Smooth muscle cell (in vitro differentiated cells): ENCODE data around the gene BNC1. TPM values are rescaled to one million over a fixed set of nuclear protein-coding genes. Genes with fewer than 3 reads are reported as not detected.
A peak's percentile ranks its signal among the peaks of the same experiment; 100 is the strongest.

Experiments used
- DNase-seq: peaks from one replicate; lab custom pipeline; 2025; ENCODE audit not compliant: unreplicated experiment; lab: John Stamatoyannopoulos, UW
- H2AFZ ChIP-seq: fragments of 200-600 bp; sonication (generic); 2 replicates; pipeline ENCODE4 v1.6.0; 2016; ENCODE audit warnings: antibody characterized with exemption, low read depth, mild to moderate bottlenecking
- H3F3A ChIP-seq: fragments of 200-600 bp; sonication (generic); 2 replicates; pipeline ENCODE4 v1.6.0; 2017; ENCODE audit warnings: antibody characterized with exemption, low read depth
- H3K27ac ChIP-seq: fragments of 200-600 bp; sonication (generic); 2 replicates; pipeline ENCODE4 v1.5.1; 2016; ENCODE audit warnings: low read depth, mild to moderate bottlenecking
- H3K27me3 ChIP-seq: fragments of 200-600 bp; sonication (generic); 2 replicates; pipeline ENCODE4 v1.6.1; 2016; ENCODE audit warnings: low read depth, mild to moderate bottlenecking
- H3K36me3 ChIP-seq: fragments of 200-600 bp; sonication (generic); 2 replicates; pipeline ENCODE4 v1.5.1; 2016; ENCODE audit warnings: low read depth
- H3K4me1 ChIP-seq: fragments of 200-600 bp; sonication (generic); 2 replicates; pipeline ENCODE4 v1.5.1; 2016; ENCODE audit warnings: low read depth
- H3K4me2 ChIP-seq: fragments of 200-600 bp; sonication (generic); 2 replicates; pipeline ENCODE4 v1.6.0; 2016; ENCODE audit warnings: mild to moderate bottlenecking
- H3K4me3 ChIP-seq: fragments of 200-600 bp; sonication (generic); 2 replicates; pipeline ENCODE4 v1.5.1; 2016; ENCODE audit warnings: mild to moderate bottlenecking
- H3K79me2 ChIP-seq: fragments of 200-600 bp; sonication (generic); 2 replicates; pipeline ENCODE4 v1.6.0; 2016; ENCODE audit warnings: low read depth, mild to moderate bottlenecking
- H3K9ac ChIP-seq: fragments of 200-600 bp; sonication (generic); 2 replicates; pipeline ENCODE4 v1.6.0; 2016; ENCODE audit warnings: low read depth
- H3K9me3 ChIP-seq: fragments of 200-600 bp; sonication (generic); replicated peaks from 2 replicates; pipeline ENCODE4 v1.5.1; 2016; ENCODE audit warnings: low read depth
- H4K20me1 ChIP-seq: fragments of 200-600 bp; sonication (generic); 2 replicates; pipeline ENCODE4 v1.6.0; 2016; ENCODE audit warnings: low read depth
- CTCF ChIP-seq: fragments of 200-600 bp; sonication (generic); IDR thresholded peaks from 2 replicates; pipeline ENCODE4 v1.5.1; 2017; ENCODE audit warnings: borderline replicate concordance, mild to moderate bottlenecking, antibody characterized with exemption; ENCODE audit not compliant: insufficient read depth, poor library complexity, severe bottlenecking
- WGBS: methylation state at CpG from one replicate; pipeline ENCODE4 v1.1.7; 2016; ENCODE audit warnings: low lambda C conversion rate; 5-methylcytosine and 5-hydroxymethylcytosine counted together
- polyA plus RNA-seq: library from polyadenylated mRNA; unstranded; fragments of >200 nt; fragmentation: Nextera tagmentation; extraction: Ambion mirVana; gene quantifications from 2 replicates; pipeline ENCODE4 v1.2.1, GENCODE V29; 2016
- total RNA-seq: library from RNA; depleted of rRNA; stranded (reverse); fragments of >200 nt; gene quantifications from 2 replicates; pipeline ENCODE4 v1.2.3, GENCODE V29; 2014

The BNC1 gene
- total and polyA plus RNA-seq, 2 experiments from 2014 or later = 0.42 to 4.3 TPM

GRCh38 chr15:83293201-83293600 is 8.7 kb upstream of the BNC1 start:
- no peak overlapping the region for H3K4me3 ChIP-seq
- peaks cover 4% of the 10 kb centered on the region for H3F3A ChIP-seq
- peaks cover 2% of the 10 kb centered on the region for H3K4me1 ChIP-seq
- H3K4me2 ChIP-seq = no peak overlapping the region
- H3K36me3 ChIP-seq = no peaks in the 10 kb centered on the region
- H3K79me2 ChIP-seq = no peaks in the 10 kb centered on the region
- no peak overlapping the region for H3K27ac ChIP-seq
- WGBS = 77% methylated on average over 1 of the region's 1 CpG
- DNase-seq = no peak
- no peak overlapping the region for H3K9ac ChIP-seq
- H3K9me3 ChIP-seq = no peaks in the 10 kb centered on the region
- no peak overlapping the region for H2AFZ ChIP-seq
- no peaks in the 10 kb centered on the region for H3K27me3 ChIP-seq
- no peak for TF ChIP-seq CTCF
- no peaks in the 10 kb centered on the region for H4K20me1 ChIP-seq

GRCh38 chr15:83292317-83292716 is 7.9 kb upstream of the BNC1 start:
- H3K4me1 ChIP-seq = peaks cover 10% of the 10 kb centered on the region
- peaks cover 6% of the 10 kb centered on the region for H3F3A ChIP-seq
- H3K27me3 ChIP-seq = no peaks in the 10 kb centered on the region
- no peak overlapping the region for H2AFZ ChIP-seq
- H3K36me3 ChIP-seq = no peaks in the 10 kb centered on the region
- no peaks in the 10 kb centered on the region for H3K79me2 ChIP-seq
- DNase-seq = no peak
- H3K9me3 ChIP-seq = no peaks in the 10 kb centered on the region
- no peaks in the 10 kb centered on the region for H4K20me1 ChIP-seq
- no peak overlapping the region for H3K9ac ChIP-seq
- 37% methylated on average over 5 of the region's 5 CpGs for WGBS
- no peak for TF ChIP-seq CTCF
- peak overlapping the region; percentile 1 for H3K4me2 ChIP-seq
- H3K4me3 ChIP-seq = no peak overlapping the region
- no peak overlapping the region for H3K27ac ChIP-seq

GRCh38 chr15:83290236-83290635 is 5.8 kb upstream of the BNC1 start:
- Histone ChIP-seq H3K4me1 (peaks cover 20% of the 10 kb centered on the region), H3K27me3 (no peaks in the 10 kb centered on the region), H3K9me3 (no peaks in the 10 kb centered on the region), H3K4me2 (no peak overlapping the region), H3K36me3 (no peaks in the 10 kb centered on the region), H3K4me3 (no peak overlapping the region), H2AFZ (no peak overlapping the region), H3K9ac (no peak overlapping the region), H3K79me2 (no peaks in the 10 kb centered on the region), H3F3A (peaks cover 15% of the 10 kb centered on the region), H3K27ac (no peak overlapping the region), H4K20me1 (no peaks in the 10 kb centered on the region)
- WGBS = 86% methylated on average over 4 of the region's 4 CpGs
- no peak for TF ChIP-seq CTCF
- DNase-seq = no peak

GRCh38 chr15:83289160-83289559 is 4.7 kb upstream of the BNC1 start:
- Histone ChIP-seq H4K20me1 (no peaks in the 10 kb centered on the region), H3K27me3 (no peaks in the 10 kb centered on the region), H3K4me2 (no peak overlapping the region), H3K9me3 (no peaks in the 10 kb centered on the region), H2AFZ (no peak overlapping the region), H3F3A (peaks cover 15% of the 10 kb centered on the region), H3K27ac (no peak overlapping the region), H3K79me2 (no peaks in the 10 kb centered on the region), H3K36me3 (no peaks in the 10 kb centered on the region), H3K4me1 (peaks cover 20% of the 10 kb centered on the region), H3K9ac (no peak overlapping the region), H3K4me3 (no peak overlapping the region)
- TF ChIP-seq CTCF = no peak
- DNase-seq = no peak
- WGBS = 72% methylated on average over 1 of the region's 1 CpG
